BJ (cell line): ENCODE data around the gene EMX2. TPM values are rescaled to one million over a fixed set of nuclear protein-coding genes. Genes with fewer than 3 reads are reported as not detected.
A peak's percentile ranks its signal among the peaks of the same experiment; 100 is the strongest.

Experiments used
- CTCF ChIA-PET: fragments of 350-600 bp; formaldehyde crosslinking; extraction: SDS; loops from one replicate; lab custom pipeline; 2021; ENCODE audit warnings: antibody characterized with exemption, inconsistent platforms; lab: Yijun Ruan, JAX
- POLR2A ChIA-PET: fragments of 300-600 bp; sonication (Branson Sonifier 250); formaldehyde crosslinking; extraction: SDS; loops from one replicate; lab custom pipeline; 2021; ENCODE audit warnings: antibody characterized with exemption; lab: Charles Lee
- DNase-seq: peaks from one replicate; pipeline ENCODE4 v3.0.0-alpha.2; 2011; ENCODE audit warnings: low read depth
- H3K27me3 ChIP-seq: 2 replicates; pipeline ENCODE4 v1.6.0; 2011; ENCODE audit warnings: low read length; ENCODE audit not compliant: control insufficient read depth, insufficient read depth
- H3K36me3 ChIP-seq: 2 replicates; pipeline ENCODE4 v1.5.1; 2011; ENCODE audit warnings: low read length; ENCODE audit not compliant: control insufficient read depth, insufficient read depth
- H3K4me3 ChIP-seq: 2 replicates; pipeline ENCODE4 v1.5.1; 2011; ENCODE audit warnings: low read depth, mild to moderate bottlenecking, control low read depth, low read length
- polyA minus RNA-seq: library from RNA; depleted of rRNA, polyadenylated mRNA; stranded (reverse); fragments of >200 nt; gene quantifications from 2 replicates; pipeline ENCODE4 v1.2.3, GENCODE V29; 2011; rRNA and poly(A)+ RNA removed
- polyA plus RNA-seq: library from polyadenylated mRNA; depleted of rRNA; stranded (reverse); fragments of >200 nt; gene quantifications from 2 replicates; pipeline ENCODE4 v1.2.3, GENCODE V29; 2011; rRNA removed
- TF ChIP-seq, protein P1 (sequence below): IDR thresholded peaks from 2 replicates; pipeline ENCODE4 v1.5.1; 2011; ENCODE audit warnings: low read depth, mild to moderate bottlenecking, control low read depth, inconsistent platforms, low read length, moderate library complexity; ENCODE audit not compliant: insufficient read depth

EMX2 gene
- polyA plus RNA-seq (0.31 and 0.51 TPM in 2 replicates), polyA minus RNA-seq (0.38 TPM in 1 of 2 replicates, not detected in the other)

DNA sequence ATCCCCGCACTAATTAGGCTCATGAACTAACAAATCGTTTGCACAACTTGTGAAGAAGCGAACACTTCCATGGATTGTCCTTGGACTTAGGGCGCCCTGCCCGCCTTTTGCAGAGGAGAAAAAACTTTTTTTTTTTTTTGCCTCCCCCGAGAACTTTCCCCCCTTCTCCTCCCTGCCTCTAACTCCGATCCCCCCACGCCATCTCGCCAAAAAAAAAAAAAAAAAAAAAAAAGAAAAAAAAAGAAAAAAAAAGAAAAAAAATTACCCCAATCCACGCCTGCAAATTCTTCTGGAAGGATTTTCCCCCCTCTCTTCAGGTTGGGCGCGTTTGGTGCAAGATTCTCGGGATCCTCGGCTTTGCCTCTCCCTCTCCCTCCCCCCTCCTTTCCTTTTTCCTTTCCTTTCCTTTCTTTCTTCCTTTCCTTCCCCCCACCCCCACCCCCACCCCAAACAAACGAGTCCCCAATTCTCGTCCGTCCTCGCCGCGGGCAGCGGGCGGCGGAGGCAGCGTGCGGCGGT, at the start of gene EMX2:
Gene EMX2 (plus strand): TSS at position 41 of the 519 bp plus-strand sequence. CDS start 522 bp downstream, outside the sequence.
- POLR2A ChIA-PET = no interaction called here

DNA sequence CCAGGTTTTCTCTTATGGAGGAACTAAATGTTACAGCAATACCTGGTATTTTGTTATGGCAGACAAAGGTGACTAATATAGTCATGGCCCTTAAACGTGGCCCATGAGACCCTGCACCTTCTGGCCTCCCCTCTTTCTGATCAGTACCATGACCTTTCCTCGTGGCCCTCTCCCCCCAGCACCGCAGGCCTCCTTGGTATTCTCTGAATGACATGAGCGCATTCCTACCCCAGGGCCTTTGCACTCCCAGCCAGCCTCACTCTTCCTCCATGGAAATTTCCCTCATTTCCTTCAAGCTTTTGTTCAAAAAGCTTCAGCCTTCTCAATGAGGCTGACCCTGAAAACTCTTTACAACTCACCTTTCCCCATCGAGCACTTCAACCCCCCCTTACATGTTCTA, 46.5 kb upstream of the EMX2 start:
- TF ChIP-seq, protein P1, sequence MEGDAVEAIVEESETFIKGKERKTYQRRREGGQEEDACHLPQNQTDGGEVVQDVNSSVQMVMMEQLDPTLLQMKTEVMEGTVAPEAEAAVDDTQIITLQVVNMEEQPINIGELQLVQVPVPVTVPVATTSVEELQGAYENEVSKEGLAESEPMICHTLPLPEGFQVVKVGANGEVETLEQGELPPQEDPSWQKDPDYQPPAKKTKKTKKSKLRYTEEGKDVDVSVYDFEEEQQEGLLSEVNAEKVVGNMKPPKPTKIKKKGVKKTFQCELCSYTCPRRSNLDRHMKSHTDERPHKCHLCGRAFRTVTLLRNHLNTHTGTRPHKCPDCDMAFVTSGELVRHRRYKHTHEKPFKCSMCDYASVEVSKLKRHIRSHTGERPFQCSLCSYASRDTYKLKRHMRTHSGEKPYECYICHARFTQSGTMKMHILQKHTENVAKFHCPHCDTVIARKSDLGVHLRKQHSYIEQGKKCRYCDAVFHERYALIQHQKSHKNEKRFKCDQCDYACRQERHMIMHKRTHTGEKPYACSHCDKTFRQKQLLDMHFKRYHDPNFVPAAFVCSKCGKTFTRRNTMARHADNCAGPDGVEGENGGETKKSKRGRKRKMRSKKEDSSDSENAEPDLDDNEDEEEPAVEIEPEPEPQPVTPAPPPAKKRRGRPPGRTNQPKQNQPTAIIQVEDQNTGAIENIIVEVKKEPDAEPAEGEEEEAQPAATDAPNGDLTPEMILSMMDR = no peak
- Histone ChIP-seq H3K27me3 (peaks cover 11% of the 10 kb centered on the region), H3K36me3 (no peaks in the 10 kb centered on the region), H3K4me3 (no peak overlapping the region)
- no peak for DNase-seq
- ChIA-PET CTCF (interaction anchor here (0.8 to 5.4 kb wide), 33 partner anchors 8 to 1048 kb away, joined by 3 to 59 read pairs (median 4); no protein-coding TSS in a partner anchor), POLR2A (interaction anchor here (0.7 kb wide), 1 partner anchor 32 kb away, joined by 4 read pairs; no protein-coding TSS in a partner anchor)

More for the DNA sequence above, at the start of gene EMX2:
- Histone ChIP-seq H3K27me3 (peaks cover 34% of the 10 kb centered on the region), H3K4me3 (peak within 1 kb of the TSS; percentile 54), H3K36me3 (no peaks in the 10 kb centered on the region)
- CTCF ChIA-PET = interaction anchor here (0.6 to 0.8 kb wide), 2 partner anchors 22 to 119 kb away, joined by 3 to 4 read pairs; no protein-coding TSS in a partner anchor
- no peak for DNase-seq
- TF ChIP-seq, protein P1 = no peak

DNA sequence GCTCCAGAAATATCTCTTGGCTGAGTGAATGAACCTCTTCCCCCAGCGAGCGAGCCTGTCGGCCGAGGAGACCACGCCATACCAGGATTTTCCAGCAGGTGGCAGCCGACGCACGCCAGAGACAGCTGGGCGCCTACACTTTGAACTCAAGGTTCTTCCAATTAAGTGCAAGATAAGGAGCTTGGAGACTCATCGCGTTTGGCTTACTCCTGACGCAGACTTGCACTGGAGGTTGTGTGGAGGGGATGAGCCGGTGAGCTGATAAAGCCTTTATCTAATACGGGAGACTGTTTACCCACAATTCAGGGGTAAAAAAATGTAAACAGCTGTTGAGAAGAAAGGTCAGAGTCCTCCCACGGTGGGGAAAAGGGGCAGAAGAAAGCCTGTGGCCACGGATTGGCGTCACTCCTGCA, 45.9 kb upstream of the EMX2 start:
- no peak for DNase-seq
- H3K27me3 ChIP-seq = peaks cover 10% of the 10 kb centered on the region
- ChIA-PET CTCF (interaction anchor here (0.5 to 5.4 kb wide), 40 partner anchors 8 to 1048 kb away, joined by 3 to 59 read pairs (median 4); no protein-coding TSS in a partner anchor), POLR2A (no interaction called here)
- no peaks in the 10 kb centered on the region for H3K36me3 ChIP-seq
- no peak overlapping the region for H3K4me3 ChIP-seq
- TF ChIP-seq, protein P1 = peak; percentile 96

DNA sequence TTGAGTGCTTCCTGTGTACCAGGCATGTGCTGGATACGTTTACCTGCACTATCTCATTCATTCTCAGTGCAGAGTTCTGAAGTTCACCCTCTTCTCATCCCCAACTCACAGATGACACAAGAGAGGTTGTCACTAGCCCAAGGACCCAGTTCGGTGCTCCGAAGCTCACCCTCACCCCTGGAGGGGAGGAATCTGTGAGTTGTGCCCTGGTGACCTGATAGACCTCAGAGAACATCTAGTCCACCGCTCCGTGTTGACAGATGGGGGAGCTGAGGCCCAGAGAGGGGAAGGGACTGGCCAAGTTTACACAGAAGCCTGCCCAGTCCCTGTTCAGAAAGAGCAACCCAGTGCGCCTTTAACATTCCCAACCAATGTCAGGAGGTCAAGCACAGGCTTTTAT, 44.8 kb upstream of the EMX2 start:
- no peak for DNase-seq
- TF ChIP-seq, protein P1 = no peak
- no peaks in the 10 kb centered on the region for H3K36me3 ChIP-seq
- ChIA-PET CTCF (interaction anchor here (1.1 to 5.4 kb wide), 9 partner anchors 11 to 962 kb away, joined by 3 to 59 read pairs (median 8); no protein-coding TSS in a partner anchor), POLR2A (no interaction called here)
- H3K4me3 ChIP-seq = no peak overlapping the region
- peaks cover 2% of the 10 kb centered on the region for H3K27me3 ChIP-seq
